Endothelial cell of hepatic sinusoid (primary cell): ENCODE measurements around the gene MYL3.

Experiments
- in situ Hi-C: cut with HindIII; loops from 2 replicates; pipeline ENCODE4 v1.10.0; 2017; ENCODE audit warnings: low sequenced_read_pairs

Gene MYL3

DNA sequence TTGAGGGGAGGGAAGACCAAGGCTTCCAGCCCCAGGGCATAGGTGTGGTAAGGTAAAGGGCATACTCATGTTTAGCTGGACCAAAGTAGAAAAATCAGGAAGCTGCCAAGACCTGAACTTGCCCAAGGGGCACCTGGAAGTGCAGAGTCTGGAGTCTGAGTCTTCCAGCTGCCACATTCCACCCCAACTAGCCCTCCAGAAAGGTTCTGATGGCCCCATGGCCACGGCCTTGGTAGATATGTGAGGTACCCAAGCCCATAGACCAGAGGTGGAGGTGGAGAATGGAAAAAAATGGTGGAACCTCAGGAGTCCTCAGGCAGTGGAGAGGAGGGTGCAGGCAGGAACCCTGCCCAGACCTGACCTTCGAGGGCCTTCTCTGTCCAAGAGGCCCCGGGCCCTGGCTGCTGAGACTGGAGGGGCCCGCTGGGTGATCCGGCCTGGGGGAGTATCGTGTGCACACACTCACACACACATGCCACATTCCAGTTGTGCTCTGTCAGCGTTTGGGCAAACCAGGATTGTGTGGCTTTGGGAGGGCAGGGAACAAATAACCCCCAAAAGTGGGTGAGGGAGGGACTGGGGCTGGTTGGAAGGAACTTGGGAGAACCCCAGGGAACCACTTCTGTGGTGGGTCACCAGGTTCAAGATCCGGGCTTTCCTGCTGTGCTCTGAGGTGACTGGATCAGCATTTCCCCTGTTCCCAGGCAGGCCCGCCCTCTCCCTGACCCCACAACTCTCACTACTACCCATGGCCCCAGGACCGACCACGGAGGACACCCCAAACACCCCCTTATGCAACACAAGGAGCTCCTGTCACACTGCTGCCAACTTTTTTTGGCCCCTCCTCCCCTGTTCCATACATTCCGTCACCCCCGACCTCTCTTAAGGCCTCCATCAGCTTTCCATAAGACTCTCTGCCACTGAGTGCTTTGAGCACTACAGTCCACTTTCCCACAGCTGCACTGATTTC, 11.6 kb downstream of the MYL3 start:
- in situ Hi-C loops: no loop called here

DNA sequence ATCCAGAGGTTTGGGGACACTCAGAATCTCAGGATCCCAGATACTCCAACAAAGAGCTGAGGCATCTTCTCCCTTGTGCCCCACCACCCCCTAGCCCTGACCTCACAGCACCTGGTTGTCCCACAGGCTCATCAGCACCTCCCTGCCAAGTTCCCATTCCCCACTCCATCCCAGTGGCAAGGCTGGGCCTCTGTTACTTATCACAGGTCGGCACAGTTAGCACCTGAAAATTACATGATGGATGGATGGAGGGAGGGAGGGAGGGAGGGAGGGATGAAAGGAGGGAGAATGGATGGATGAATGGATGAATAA, 12.8 kb downstream of the MYL3 start:
- in situ Hi-C loops: no loop called here

DNA sequence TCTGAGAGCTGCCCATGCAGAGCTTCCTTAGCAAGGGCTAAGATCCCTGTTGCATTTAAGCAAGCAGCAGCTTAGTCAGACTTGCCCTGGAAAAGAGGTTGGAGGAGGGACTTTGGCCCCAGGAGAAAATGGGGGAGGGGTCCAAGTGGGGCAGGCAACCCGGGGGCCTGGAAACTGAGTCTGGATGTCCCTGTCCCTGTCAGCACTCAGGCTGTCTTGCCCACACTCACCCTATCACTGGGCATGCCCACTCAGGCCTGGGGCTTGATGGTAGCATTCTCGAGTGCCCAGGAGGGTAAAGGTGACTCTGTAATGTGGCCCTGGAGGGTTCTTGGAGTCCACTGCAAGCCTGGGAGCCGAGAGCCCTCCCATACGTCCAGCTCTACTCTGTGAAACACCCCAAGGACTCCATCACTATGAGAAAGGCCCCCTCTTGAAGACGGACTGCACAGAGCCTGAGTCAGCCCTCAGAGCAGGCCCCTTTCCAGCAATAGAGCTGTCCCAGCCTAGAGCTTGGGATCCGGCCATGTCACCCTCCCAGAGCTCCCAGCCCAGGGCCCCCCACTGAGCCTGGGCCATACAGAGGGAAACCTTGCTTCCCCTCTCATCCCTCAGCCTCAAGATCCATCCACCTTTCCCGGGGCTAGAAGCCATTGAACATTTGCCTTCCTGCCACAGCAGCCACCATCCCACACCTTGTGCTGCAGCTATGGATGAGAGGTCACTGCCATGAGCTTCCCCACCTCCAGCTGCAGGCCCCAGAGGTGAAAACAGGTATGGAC, 13.4 kb downstream of the MYL3 start:
- in situ Hi-C loops: no loop called here

DNA sequence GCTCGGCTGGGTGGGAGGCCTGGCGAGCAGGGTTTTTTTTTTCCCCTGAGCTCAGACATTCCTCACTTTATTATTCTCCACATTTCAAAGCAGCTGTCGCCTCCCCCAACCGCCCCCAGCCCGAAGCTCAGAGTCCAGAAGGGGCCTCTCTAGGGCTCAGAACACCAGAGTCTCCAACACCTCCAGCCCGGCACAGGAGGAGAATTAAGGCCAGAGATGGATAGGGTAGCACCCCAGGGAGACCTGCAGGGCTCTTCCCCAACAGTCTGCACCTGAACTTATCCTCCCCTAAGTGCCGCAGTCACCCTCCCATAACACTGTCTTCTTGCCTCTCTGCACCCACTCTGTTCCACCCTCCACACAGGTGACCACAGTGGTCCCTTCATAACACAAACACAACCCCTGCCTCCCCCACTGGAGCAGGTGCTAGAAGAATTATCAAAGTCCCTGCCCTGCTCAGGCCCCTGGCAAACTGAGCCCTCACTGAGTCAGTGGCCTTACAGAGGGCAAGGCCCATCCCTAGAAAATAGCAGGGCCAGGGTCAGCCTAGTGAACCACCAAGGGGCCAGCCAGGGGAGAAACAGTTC, 14.1 kb downstream of the MYL3 start:
- in situ Hi-C loops: no loop called here

DNA sequence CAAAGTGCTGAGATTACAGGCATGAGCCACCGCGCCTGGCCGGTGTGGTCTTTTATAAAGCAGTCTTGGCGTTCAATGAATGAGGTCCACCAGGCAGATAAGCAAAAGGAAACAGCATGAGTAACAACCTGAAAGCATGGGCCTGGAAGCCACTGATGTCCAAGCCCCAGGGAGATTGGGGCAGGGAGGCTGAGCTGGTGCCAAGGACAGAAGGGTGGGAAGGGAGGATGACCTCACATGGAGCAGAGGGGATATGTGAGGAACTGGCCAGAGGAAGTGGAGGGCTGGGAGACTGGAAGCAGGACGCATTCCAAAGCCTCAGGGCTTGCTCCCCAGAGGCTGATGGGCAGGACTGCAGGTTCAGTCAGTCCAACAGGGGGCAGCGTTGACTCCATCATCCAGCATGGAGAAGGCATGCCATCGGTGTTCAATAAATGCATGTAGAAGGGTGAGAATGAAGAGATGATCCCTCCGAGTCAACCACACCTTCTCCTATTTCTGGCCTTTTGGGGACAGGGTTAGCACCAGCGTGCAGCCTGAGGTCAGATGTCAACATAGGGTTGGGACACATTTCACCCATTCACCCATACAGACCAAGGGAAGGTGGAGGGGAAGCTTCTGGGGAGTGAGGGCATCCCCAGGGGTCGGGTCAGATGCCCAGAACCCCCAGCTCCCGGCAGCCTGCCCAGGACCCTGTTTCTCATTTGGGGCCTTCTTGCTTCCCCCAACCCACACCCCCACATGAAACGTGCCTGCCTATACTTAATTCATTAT, 14.8 kb downstream of the MYL3 start:
- in situ Hi-C loops: no loop called here

DNA sequence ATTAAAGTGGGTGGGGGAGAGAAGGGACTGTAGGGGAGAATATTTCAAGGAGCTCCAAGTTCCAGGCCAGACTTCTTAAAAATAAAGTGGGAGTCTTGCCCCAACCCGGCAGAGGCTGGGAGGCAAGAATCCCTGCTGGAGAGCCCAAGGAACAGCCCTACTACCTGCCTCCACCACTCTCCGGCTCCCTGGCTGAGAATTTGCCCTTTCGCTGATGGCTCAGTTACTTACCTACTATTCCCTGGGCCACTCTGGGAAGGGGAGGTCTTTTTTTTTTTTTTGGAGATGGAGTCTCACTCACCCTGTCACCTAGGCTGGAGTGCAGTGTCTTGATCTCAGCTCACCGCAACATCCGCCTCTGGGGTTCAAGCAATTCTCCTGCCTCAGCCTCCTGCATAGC, 15.5 kb downstream of the MYL3 start:
- in situ Hi-C loops: no loop called here

DNA sequence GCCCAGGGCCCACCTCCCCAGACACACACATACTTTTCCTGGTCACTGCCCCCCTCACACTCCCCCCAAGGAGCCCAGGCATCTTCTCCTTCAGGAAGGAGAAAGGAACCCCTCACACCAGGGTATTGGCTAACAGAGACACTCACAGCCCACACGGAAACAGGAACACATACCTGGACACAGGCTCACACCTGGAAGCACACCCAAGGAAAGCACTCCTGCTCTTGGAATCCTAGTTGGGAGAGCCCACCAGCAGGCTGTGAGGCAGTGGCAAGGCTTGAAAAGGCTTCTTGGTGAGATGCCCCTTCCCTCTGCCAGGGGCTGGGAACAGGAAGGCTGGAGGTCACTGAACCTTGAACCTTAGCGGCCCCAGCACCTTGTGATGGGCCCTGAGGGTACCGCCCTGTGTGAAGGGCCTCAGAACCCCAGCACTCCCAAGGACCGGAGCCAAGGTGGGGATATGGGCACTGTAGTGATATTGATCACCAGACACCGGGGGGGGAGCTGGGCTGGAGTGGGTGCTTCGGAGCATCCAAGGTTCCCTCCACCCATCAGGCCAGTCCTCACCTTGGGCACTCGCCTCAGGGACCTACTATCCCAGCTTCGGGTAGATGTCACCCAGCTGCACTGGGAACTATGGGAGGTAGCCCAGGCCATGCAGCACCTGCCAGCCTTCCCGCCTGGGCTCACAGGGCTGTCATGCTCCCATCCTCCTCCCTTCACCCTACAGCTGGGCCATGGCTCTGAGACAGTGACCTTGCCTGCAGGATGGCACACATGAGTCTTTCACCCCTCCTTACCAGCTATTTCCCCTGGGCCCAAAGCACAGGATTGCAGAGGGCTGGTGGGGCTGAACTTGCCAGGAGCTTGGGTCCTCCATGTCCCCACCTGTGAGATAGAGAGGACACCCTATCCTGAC, 16.4 kb downstream of the MYL3 start:
- in situ Hi-C loops: no loop called here

DNA sequence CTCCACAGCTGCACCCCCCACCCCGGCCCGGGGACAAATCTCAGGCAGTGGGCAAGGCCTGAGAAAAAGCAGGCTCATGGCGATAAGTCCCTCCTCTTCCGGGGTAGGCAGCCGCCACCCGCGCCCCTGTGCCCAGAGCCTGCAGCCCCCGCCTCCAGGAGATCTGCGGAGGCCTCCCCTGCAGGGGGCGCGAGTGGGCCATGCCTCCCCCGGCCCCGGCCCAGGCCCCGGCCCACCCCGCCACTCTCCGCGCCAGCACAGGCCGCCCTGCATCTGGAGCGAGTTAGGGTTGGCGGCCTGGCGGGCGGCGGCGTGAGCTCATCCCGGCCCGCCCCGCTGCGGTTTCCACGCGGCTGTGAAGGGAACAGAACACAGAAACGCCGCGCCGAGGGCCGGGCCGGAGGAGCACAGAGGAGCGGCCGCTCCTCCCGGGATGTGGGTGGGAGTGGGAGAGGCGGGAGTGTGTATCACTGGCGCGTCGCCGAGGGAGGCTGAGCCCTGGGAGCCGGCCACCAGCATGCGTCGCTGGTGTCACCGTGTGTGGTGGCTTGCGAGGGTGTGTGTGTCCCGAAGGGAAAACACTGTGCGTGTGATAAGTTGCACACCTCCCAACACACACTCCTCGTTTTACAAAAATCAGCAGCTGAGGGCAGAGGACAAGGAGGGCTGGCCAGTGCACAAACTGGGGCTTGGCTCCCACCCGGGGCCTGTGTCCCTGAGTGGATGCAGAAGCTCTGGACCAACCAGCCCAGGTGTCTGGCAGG, 17.2 kb downstream of the MYL3 start:
- in situ Hi-C loops: no loop called here

DNA sequence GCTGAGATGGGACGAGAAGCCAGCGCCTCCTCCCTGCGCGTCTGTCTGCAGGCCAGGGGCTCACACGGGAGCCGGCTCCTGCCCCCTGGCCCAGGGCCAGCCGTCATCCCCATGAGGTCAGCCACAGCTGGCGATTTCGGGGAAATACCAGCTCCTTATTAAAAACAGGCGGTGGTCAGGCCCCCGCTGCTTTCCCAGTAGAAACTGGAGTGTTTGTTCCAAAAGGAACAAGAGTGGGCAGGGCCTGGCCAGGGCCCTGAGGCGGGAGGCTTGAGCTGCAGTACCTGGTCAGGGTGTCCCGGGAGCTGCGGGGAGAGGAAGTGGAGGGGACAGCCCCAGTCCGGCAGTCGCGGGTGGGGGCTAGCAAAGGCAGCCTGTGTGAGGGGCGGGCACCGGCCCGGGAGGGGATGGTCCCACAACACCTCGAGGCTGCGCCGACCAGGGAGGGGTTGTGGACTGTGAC, 17.8 kb downstream of the MYL3 start:
- in situ Hi-C loops: no loop called here

DNA sequence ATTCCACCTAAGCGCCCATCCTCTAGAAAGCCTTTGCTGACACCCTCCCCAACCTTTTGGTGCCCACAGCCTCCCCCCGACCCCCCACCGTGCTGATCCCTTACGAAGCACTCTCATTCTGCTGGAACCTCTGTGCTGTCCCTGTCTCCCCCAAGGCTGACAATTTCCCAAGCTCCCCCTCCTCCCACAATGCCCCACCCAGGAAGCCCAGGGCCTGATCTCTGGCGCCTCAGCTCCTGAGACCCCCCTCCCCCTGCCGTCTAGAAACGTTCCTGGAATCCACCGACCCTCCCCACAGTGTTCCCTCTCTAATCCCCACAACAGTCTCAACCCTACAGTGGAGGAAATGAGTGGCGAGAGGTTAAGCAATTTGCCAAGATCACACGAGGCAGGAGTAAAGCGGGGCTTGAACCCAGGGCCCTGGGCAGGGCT, 18.3 kb downstream of the MYL3 start:
- in situ Hi-C loops: no loop called here

DNA sequence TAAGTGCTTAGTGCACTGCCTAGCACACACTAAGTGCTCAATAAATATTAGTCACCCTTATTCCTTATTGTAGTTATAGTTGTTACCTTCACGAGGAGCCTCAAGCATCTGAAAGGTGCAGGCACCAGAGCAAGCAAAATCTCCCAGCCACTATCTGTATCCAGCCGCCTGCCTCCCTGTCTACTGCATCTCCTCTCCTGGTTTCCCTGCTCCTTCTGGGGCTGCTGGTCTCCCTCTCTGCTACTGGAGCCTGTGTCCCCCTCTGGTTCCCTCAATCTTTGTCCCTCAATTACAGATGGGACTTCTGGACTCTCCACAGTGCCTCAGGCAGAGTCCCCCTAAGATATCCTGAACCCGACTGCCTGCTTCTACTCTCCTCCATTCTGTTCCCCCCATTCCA, 18.8 kb downstream of the MYL3 start:
- in situ Hi-C loops: no loop called here

DNA sequence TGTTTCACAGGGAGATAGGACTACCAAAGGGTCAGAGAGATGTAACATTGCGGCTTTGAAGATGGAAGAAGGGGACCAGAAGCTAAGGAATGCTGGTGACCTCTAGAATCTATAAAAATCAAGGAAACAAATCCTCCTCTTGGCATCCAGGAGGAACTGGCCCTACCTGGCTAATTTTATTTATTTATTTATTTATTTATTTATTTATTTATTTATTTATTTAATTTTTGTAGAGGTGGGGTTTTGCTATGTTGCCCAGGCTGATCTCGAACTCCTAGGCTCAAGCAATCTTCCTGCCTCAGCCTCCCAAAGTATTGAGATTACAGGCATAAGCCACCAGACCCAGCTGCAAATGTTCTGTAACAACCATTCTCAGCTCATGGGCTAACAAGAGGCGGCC, 19.7 kb downstream of the MYL3 start:
- in situ Hi-C loops: no loop called here

DNA sequence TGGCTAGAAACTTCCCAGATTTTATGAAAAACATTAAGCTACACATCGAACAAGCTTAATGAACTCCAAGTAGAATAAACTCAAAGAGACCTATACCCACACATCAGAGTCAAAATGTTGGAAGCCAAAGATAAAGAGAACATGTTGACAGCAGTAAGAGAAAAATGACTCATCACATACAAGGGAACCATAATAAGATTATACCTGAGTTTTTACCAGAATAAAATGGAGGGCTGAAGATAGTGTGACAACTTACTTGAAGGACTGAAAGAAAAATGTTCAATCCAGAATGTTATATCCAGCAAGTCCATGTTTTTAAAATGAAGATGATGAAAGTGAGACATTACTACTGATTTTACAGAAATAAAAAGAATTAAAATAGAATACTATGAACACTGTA, 22.8 kb downstream of the MYL3 start:
- in situ Hi-C loops: no loop called here

DNA sequence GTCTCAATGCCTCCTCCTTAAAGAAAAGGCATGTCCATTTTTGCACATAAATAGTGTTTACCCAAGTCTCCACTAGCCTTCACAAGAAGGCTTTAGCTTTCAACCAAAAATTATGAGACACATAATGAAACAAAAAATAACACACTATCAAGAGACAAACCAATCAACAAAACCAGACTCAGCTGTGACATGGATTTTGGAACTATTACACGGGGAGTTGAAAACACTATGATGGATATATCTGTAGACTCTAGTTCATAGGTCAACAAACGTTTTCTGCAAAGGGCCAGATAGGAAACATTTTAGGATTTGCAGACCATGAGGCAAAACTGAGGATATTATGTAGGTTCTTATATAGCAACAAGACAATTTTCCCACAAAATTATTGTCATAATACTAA, 24.9 kb downstream of the MYL3 start:
- in situ Hi-C loops: no loop called here

DNA sequence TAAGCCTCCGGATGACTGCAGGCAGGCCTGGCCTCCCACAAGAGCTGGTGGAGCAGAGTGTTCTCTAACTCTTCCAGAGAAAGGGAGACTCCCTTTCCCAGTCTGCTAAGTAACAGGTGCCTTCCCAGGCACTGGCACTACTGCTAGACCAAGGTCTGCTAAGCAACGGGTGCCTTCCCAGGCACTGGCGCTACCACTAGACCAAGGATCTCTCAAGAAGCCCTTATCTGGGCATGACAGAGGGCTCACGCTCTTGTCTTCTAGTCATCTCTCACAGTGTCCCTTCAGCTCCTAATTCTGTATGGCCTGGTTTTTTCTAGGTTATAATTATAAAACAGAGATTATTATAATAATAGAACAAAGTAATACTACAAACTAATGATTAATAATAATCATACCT, 27.8 kb downstream of the MYL3 start:
- in situ Hi-C loops: no loop called here

DNA sequence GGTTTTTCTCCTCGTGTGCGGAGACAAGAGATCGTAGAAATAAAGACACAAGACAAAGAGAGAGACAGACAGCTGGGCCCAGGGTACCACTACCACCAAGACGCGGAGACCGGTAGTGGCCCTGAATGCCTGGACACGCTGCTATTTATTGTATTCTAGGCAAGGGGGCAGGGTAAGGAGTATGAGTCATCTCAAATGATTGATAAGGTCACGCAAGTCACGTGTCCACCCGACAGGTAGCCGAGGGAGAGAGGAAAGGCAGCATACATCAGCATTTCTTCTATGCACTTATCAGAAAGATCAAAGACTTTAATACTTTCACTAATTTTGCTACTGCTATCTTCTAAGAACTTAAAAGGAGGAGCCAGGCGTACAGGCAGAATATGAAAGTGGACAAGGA, 28.2 kb downstream of the MYL3 start:
- in situ Hi-C loops: no loop called here

DNA sequence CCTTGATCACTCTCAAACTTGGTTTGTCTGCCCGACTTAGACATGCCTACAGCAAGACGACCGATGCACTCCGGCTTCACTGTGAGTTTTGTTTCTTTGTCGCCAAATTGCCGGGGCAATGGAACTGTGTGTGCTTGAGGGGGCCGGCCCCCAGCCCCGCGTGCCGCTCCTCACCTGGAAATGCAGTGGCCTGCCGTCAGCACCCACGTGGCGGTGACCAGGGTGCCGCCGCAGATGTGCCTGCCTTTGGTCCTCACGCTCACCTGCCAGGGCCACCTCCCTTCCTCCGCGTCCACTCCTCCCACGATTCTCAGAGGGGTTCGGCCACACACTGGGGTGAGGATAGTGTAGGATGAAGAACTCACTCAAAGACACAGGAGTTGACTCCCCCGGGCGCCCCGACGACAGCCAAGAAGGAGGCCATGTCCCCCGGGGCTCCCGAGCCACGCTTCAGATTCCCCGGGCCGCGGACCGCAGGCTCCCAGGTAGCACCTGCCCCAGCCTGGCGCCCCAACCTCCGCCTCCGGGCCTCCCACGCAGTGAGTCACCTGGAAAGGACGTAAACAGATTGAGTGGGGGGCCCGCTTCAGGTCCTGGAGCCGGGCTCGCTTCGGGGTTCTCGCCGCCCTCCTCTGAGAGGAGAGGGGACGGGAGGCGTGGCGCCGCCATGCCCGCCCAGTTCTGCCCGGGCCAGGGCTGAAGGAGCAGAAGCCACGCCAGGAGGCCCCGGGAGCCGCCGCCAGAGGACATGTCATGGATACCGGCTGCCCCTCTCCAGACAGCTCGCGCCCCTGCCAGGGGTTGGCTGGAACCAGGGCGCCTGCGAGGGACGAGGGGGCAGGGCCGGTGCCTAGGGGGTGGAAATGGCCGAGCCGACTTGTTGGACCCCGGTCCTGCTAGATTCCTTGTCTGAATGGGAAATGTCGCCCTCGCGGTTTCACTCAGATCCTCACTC, 29.6 kb downstream of the MYL3 start:
- in situ Hi-C loops: no loop called here

DNA sequence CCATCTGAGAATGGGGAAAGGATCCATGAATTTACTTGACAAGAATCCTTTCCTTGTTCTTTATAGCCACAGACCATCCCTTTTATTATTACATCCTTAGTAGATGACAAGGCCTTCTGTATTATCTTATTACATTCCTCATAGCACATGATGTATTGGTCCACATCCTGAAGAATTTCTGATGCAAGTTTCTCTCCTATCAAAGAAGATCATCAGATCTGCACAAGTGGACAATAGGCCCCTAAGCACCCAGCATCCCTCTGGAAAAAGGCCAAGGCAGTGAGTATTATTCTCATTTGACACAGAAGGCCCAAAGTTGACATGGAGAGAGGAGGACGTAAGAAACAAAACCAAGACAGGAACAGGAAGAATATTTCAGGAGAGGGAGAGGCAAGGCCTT, 31.4 kb downstream of the MYL3 start:
- in situ Hi-C loops: no loop called here
